C4-2B (cell line): ENCODE measurements around the gene SUN1.
"Not testable (repeated sequence)": the region's sequence is repeated elsewhere in the genome, so short reads cannot be mapped to it uniquely, and the experiment has no call there.

Experiments
- ZFX ChIP-seq: fragments of 450-650 bp; IDR thresholded peaks from 2 replicates; pipeline ENCODE4 v1.6.1; 2017
- TF ChIP-seq, protein P1 (sequence below): fragments of 450-650 bp; conservative IDR thresholded peaks from 2 replicates; pipeline ENCODE4 v1.5.1; 2017; ENCODE audit warnings: mild to moderate bottlenecking

- TF ChIP-seq, protein P1, sequence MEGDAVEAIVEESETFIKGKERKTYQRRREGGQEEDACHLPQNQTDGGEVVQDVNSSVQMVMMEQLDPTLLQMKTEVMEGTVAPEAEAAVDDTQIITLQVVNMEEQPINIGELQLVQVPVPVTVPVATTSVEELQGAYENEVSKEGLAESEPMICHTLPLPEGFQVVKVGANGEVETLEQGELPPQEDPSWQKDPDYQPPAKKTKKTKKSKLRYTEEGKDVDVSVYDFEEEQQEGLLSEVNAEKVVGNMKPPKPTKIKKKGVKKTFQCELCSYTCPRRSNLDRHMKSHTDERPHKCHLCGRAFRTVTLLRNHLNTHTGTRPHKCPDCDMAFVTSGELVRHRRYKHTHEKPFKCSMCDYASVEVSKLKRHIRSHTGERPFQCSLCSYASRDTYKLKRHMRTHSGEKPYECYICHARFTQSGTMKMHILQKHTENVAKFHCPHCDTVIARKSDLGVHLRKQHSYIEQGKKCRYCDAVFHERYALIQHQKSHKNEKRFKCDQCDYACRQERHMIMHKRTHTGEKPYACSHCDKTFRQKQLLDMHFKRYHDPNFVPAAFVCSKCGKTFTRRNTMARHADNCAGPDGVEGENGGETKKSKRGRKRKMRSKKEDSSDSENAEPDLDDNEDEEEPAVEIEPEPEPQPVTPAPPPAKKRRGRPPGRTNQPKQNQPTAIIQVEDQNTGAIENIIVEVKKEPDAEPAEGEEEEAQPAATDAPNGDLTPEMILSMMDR = not testable (repeated sequence)
- not testable (repeated sequence) for TF ChIP-seq ZFX
Measured at GRCh38 chr7:803796-804195, 28.5 kb upstream of the SUN1 start.
